Ishikawa (cell line): Measurements from ENCODE around the gene FGF18.

Experiments
- NFIC ChIP-seq: IDR thresholded peaks from 2 replicates; pipeline ENCODE4 v1.6.1; 2012
- RAD21 ChIP-seq: IDR thresholded peaks from 2 replicates; pipeline ENCODE4 v1.6.1; 2012; ENCODE audit warnings: low read depth
- REST ChIP-seq: IDR thresholded peaks from 2 replicates; pipeline ENCODE4 v1.6.1; 2012; ENCODE audit warnings: low read depth, mild to moderate bottlenecking
- TAF1 ChIP-seq: IDR thresholded peaks from 2 replicates; pipeline ENCODE4 v1.6.1; 2012; ENCODE audit warnings: low read depth, mild to moderate bottlenecking
- TEAD4 ChIP-seq: IDR thresholded peaks from 2 replicates; pipeline ENCODE4 v1.6.1; 2012

DNA sequence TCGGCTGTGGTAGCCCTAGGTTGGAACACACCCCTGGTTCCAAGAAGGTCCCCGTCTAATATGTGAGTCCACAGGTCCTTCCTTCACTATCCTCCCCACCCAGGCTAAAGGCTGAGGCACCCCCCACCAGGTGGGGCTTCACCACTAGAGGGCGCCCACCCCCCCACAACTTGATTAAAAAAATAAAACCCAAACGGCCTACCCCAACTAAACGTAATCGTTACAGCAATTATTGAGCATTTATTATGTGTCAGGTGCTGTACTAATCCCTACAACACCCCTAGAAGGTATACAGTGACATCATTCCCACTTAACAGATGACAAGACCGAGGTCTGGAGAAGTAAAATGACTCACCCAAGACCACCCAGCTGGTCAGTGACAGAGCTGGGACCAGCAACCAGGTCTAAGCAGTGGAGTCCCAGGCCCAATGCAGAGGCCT is 65.0 kb downstream of the FGF18 start:
- no peak for TF ChIP-seq TAF1
- no peak for TF ChIP-seq TEAD4
- peak; percentile 71 for TF ChIP-seq RAD21
- TF ChIP-seq REST = no peak
- no peak for TF ChIP-seq NFIC
